IMR-90 (cell line): ENCODE data around the gene CLDN11. TPM values are rescaled to one million over a fixed set of nuclear protein-coding genes. Genes with fewer than 3 reads are reported as not detected.

ENCODE experiments used
- ATAC-seq: fragments of 200-7000 bp; cut with Tn5 transposase; 2 replicates; pipeline ENCODE4 v1.9.1; 2020; ENCODE audit warnings: low read depth, mild to moderate bottlenecking, moderate library complexity
- BruUV-seq: library from RNA; stranded (reverse); fragments of 400-500 nt; replicated peaks from 2 replicates; lab custom pipeline; 2021; lab: Mats Ljungman, UMichigan
- CTCF ChIA-PET: fragments of 300-600 bp; formaldehyde crosslinking; extraction: SDS; loops from one replicate; lab custom pipeline; 2021; ENCODE audit warnings: antibody characterized with exemption; lab: Yijun Ruan, JAX
- POLR2A ChIA-PET: fragments of 300-600 bp; sonication (Branson Sonifier 250); formaldehyde crosslinking; loops from one replicate; lab custom pipeline; 2022; ENCODE audit warnings: antibody characterized with exemption; ENCODE audit not compliant: unreplicated experiment; lab: Charles Lee
- DNase-seq: peaks from one replicate; pipeline ENCODE4 v3.0.0; 2013
- H2AFZ ChIP-seq: replicated peaks from 2 replicates; pipeline ENCODE3; 2013; ENCODE audit warnings: low read length, mild to moderate bottlenecking; ENCODE audit not compliant: poor library complexity
- H2AK5ac ChIP-seq: 2 replicates; pipeline ENCODE4 v1.6.1; 2013; ENCODE audit warnings: low read depth, low read length, inconsistent platforms
- H2AK9ac ChIP-seq: replicated peaks from 2 replicates; pipeline ENCODE3; 2013; ENCODE audit warnings: mild to moderate bottlenecking, low read depth, low read length, moderate library complexity; ENCODE audit not compliant: poor library complexity
- H2BK120ac ChIP-seq: 2 replicates; pipeline ENCODE4 v1.6.1; 2013; ENCODE audit warnings: low read depth, low read length, inconsistent platforms
- H2BK15ac ChIP-seq: 3 replicates; pipeline ENCODE4 v1.6.1; 2013; ENCODE audit warnings: low read depth, low read length, inconsistent platforms
- H2BK20ac ChIP-seq: 2 replicates; pipeline ENCODE4 v1.6.1; 2013; ENCODE audit warnings: low read depth, mild to moderate bottlenecking, inconsistent platforms, low read length, moderate library complexity
- H2BK5ac ChIP-seq: 2 replicates; pipeline ENCODE4 v1.6.1; 2013; ENCODE audit warnings: mild to moderate bottlenecking, low read depth, low read length, inconsistent platforms; ENCODE audit not compliant: poor library complexity, severe bottlenecking
- H3K14ac ChIP-seq: replicated peaks from 2 replicates; pipeline ENCODE4 v1.6.1; 2013; ENCODE audit warnings: low read depth, low read length, inconsistent platforms
- H3K18ac ChIP-seq: 2 replicates; pipeline ENCODE4 v1.6.1; 2013; ENCODE audit warnings: low read depth, low read length, control low read depth
- H3K23ac ChIP-seq: 2 replicates; pipeline ENCODE4 v1.6.1; 2013; ENCODE audit warnings: low read depth, low read length, inconsistent platforms
- H3K27ac ChIP-seq: 2 replicates; pipeline ENCODE4 v1.5.1; 2013; ENCODE audit warnings: mild to moderate bottlenecking, control low read depth, low read length; ENCODE audit not compliant: insufficient read depth
- H3K27me3 ChIP-seq: 2 replicates; pipeline ENCODE4 v1.6.1; 2013; ENCODE audit warnings: low read length; ENCODE audit not compliant: control insufficient read depth, insufficient read depth
- H3K36me3 ChIP-seq: 2 replicates; pipeline ENCODE4 v1.6.1; 2013; ENCODE audit warnings: low read length, mixed read lengths; ENCODE audit not compliant: control insufficient read depth, insufficient read depth
- H3K4ac ChIP-seq: 2 replicates; pipeline ENCODE4 v1.6.1; 2013; ENCODE audit warnings: low read depth, low read length, inconsistent platforms
- H3K4me1 ChIP-seq: 2 replicates; pipeline ENCODE4 v1.6.1; 2013; ENCODE audit warnings: low read length, mixed read lengths; ENCODE audit not compliant: control insufficient read depth, insufficient read depth
- H3K4me2 ChIP-seq: 2 replicates; pipeline ENCODE4 v1.6.1; 2013; ENCODE audit warnings: low read depth, mild to moderate bottlenecking, control low read depth, low read length, moderate library complexity
- H3K4me3 ChIP-seq: 2 replicates; pipeline ENCODE4 v1.5.1; 2013; ENCODE audit warnings: low read depth, mild to moderate bottlenecking, control low read depth, low read length, moderate library complexity; ENCODE audit not compliant: insufficient read depth
- H3K56ac ChIP-seq: 2 replicates; pipeline ENCODE4 v1.6.1; 2013; ENCODE audit warnings: low read length, inconsistent platforms; ENCODE audit not compliant: insufficient read depth; ENCODE audit errors: extremely low read depth
- H3K79me1 ChIP-seq, 2 experiments: 2 replicates each; pipeline ENCODE4 v1.6.1; 2013; ENCODE audit warnings: low read length in 2 of 2, inconsistent platforms in 1 of 2, low read depth in 1 of 2
- H3K9ac ChIP-seq: 2 replicates; pipeline ENCODE4 v1.6.1; 2013; ENCODE audit warnings: low read depth, low read length, control low read depth
- H3K9me1 ChIP-seq: 2 replicates; pipeline ENCODE4 v1.6.1; 2013; ENCODE audit warnings: low read length, inconsistent platforms; ENCODE audit not compliant: insufficient read depth
- H3K9me3 ChIP-seq: 2 replicates; pipeline ENCODE4 v1.6.1; 2013; ENCODE audit warnings: low read length; ENCODE audit not compliant: control insufficient read depth, insufficient read depth
- H4K20me1 ChIP-seq: 2 replicates; pipeline ENCODE4 v1.6.1; 2013; ENCODE audit warnings: low read length, inconsistent platforms; ENCODE audit not compliant: insufficient read depth
- H4K5ac ChIP-seq: 2 replicates; pipeline ENCODE4 v1.6.1; 2013; ENCODE audit warnings: mild to moderate bottlenecking, low read depth, low read length, control low read depth
- H4K8ac ChIP-seq, 2 experiments: 2 replicates each; pipeline ENCODE4 v1.6.1; 2013; ENCODE audit warnings: low read depth in 2 of 2, low read length in 2 of 2, control low read depth in 1 of 2, inconsistent platforms in 1 of 2
- H4K91ac ChIP-seq: 2 replicates; pipeline ENCODE4 v1.6.1; 2013; ENCODE audit warnings: low read depth, low read length, inconsistent platforms; ENCODE audit not compliant: insufficient read depth
- BHLHE40 ChIP-seq: fragments of 150-350 bp; IDR thresholded peaks from 2 replicates; pipeline ENCODE4 v1.6.1; 2016; ENCODE audit warnings: mild to moderate bottlenecking, low read depth, low read length
- RAD21 ChIP-seq: IDR thresholded peaks from 2 replicates; pipeline ENCODE4 v1.6.1; 2012; ENCODE audit warnings: low read length, improper control_type of control experiment
- RCOR1 ChIP-seq: IDR thresholded peaks from 2 replicates; pipeline ENCODE4 v1.6.1; 2012; ENCODE audit warnings: mild to moderate bottlenecking, low read length, improper control_type of control experiment; ENCODE audit not compliant: insufficient replicate concordance
- WGBS, 2 experiments: methylation state at CpG; one replicate each; pipeline versions ENCODE4 v1.1.5 to v1.1.7; 2013; ENCODE audit warnings: missing lambda C conversion rate in 2 of 2; ENCODE audit not compliant: insufficient read length in 1 of 2; ENCODE audit errors: extremely low coverage in 2 of 2; 5-methylcytosine and 5-hydroxymethylcytosine counted together
- dilution Hi-C: fragments of 300-500 bp; cut with HindIII; formaldehyde crosslinking; loops from one replicate; pipeline ENCODE4 v1.14.3; 2018; ENCODE audit warnings: low sequenced_read_pairs; ENCODE audit not compliant: unreplicated experiment
- in situ Hi-C: fragments of 300-500 bp; cut with MboI; formaldehyde crosslinking; loops from 3 replicates; pipeline ENCODE4 v1.14.3; 2019; ENCODE audit warnings: low sequenced_read_pairs, inconsistent platforms, mixed read lengths
- intact Hi-C: fragments of 100-400 bp; cut with micrococcal nuclease; formaldehyde crosslinking; loops from 2 replicates; pipeline ENCODE4 v1.10.0; 2022
- polyA plus RNA-seq, 3 experiments: library from polyadenylated mRNA; depleted of rRNA; stranded (reverse); fragments of >200 nt; gene quantifications; 2 replicates each; pipeline ENCODE4 v1.2.3, GENCODE V29; 2012; ENCODE audit warnings: low replicate concordance in 1 of 3
- total RNA-seq: library from RNA; depleted of rRNA; stranded (reverse); fragments of >200 nt; gene quantifications from 2 replicates; pipeline ENCODE4 v1.2.3, GENCODE V29; 2012
- TF ChIP-seq, protein P1 (sequence below): conservative IDR thresholded peaks from 2 replicates; pipeline ENCODE4 v1.5.1; 2012; ENCODE audit warnings: mild to moderate bottlenecking, low read depth, low read length, improper control_type of control experiment
- TF ChIP-seq, protein P2 (sequence below): fragments of 150-350 bp; IDR thresholded peaks from 2 replicates; pipeline ENCODE4 v1.6.1; 2016; ENCODE audit warnings: low read depth, mild to moderate bottlenecking, low read length, moderate library complexity, borderline replicate concordance

The CLDN11 gene
- total and polyA plus RNA-seq, 2 of the 4 experiments (the other 2 are of a cell fraction), result 245 to 318 TPM

GRCh38 chr3:170483485-170484262 is 65.0 kb downstream of the CLDN11 start:
- Histone ChIP-seq H3K18ac (no peak overlapping the region), H3K9me1 (0 out of 2 replicates have a peak, but pooled peaks cover 3% of the 10 kb centered on the region), H3K56ac (no peak overlapping the region), H3K23ac (no peak overlapping the region), H3K27ac (no peak overlapping the region), H3K36me3 (no peaks in the 10 kb centered on the region), H2BK5ac (no peak overlapping the region), H2BK20ac (no peak overlapping the region), H4K20me1 (no peaks in the 10 kb centered on the region), H2BK15ac (no peak overlapping the region), H3K9me3 (no peaks in the 10 kb centered on the region), H3K27me3 (peaks cover 2% of the 10 kb centered on the region; the same call in 1 of the 2 replicates), H3K4me2 (no peak overlapping the region), H3K4me1 (no peaks in the 10 kb centered on the region; the same call in 1 of the 2 replicates), H2BK120ac (no peak overlapping the region), H2AK5ac (no peak overlapping the region), H3K79me1 (no peaks in the 10 kb centered on the region), H4K91ac (no peak overlapping the region), H4K8ac (no peak overlapping the region), H2AK9ac (no peak overlapping the region), H3K14ac (no peak overlapping the region), H4K5ac (no peak overlapping the region), H3K4ac (no peak overlapping the region), H3K4me3 (no peak overlapping the region), H2AFZ (no peak overlapping the region), H3K9ac (no peak overlapping the region)
- dilution Hi-C loops (no loop called here), in situ Hi-C loops (no loop called here), intact Hi-C loops (no loop called here)
- CTCF ChIA-PET, result no interaction called here
- WGBS, 2 experiments, result no CpG with 5 or more reads among the region's 5 CpGs
- POLR2A ChIA-PET, result no interaction called here
- ATAC-seq (peak; percentile 21; the same call in 1 of the 2 replicates), DNase-seq (no peak)
- BruUV-seq, result no TSS peak
- TF ChIP-seq RCOR1 (no peak), BHLHE40 (no peak), RAD21 (no peak)
- TF ChIP-seq, protein P1, sequence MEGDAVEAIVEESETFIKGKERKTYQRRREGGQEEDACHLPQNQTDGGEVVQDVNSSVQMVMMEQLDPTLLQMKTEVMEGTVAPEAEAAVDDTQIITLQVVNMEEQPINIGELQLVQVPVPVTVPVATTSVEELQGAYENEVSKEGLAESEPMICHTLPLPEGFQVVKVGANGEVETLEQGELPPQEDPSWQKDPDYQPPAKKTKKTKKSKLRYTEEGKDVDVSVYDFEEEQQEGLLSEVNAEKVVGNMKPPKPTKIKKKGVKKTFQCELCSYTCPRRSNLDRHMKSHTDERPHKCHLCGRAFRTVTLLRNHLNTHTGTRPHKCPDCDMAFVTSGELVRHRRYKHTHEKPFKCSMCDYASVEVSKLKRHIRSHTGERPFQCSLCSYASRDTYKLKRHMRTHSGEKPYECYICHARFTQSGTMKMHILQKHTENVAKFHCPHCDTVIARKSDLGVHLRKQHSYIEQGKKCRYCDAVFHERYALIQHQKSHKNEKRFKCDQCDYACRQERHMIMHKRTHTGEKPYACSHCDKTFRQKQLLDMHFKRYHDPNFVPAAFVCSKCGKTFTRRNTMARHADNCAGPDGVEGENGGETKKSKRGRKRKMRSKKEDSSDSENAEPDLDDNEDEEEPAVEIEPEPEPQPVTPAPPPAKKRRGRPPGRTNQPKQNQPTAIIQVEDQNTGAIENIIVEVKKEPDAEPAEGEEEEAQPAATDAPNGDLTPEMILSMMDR, result 0 out of 2 replicates have a peak, but pooled peaks have one; percentile 6
- TF ChIP-seq, protein P2, sequence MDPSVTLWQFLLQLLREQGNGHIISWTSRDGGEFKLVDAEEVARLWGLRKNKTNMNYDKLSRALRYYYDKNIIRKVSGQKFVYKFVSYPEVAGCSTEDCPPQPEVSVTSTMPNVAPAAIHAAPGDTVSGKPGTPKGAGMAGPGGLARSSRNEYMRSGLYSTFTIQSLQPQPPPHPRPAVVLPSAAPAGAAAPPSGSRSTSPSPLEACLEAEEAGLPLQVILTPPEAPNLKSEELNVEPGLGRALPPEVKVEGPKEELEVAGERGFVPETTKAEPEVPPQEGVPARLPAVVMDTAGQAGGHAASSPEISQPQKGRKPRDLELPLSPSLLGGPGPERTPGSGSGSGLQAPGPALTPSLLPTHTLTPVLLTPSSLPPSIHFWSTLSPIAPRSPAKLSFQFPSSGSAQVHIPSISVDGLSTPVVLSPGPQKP, result no peak
